ENCODE measurements around the gene CEP85L.

DNA sequence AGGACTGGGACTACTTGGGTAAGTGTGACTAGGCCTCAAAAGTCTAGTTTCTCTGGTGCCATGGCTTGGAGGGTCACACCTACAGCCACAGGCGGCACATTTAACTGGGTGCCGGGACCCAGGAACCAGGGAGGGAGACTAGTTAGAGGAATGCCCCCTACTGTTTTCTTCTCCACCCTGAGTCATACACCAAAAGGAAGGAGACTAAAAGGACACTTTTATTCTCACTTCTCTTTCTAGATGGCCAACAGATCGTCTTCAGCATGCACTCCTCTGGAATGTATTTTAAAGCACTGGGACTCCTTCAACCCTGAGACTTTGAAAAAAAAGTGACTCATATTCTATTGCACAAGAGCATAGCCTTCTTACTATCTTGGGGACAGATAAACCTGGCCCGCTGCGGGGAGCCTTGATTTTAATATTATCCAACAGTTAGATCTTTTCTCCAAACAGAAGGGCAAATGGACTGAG is 69.9 kb downstream of the CEP85L start:
- TF ChIP-seq, protein P1, sequence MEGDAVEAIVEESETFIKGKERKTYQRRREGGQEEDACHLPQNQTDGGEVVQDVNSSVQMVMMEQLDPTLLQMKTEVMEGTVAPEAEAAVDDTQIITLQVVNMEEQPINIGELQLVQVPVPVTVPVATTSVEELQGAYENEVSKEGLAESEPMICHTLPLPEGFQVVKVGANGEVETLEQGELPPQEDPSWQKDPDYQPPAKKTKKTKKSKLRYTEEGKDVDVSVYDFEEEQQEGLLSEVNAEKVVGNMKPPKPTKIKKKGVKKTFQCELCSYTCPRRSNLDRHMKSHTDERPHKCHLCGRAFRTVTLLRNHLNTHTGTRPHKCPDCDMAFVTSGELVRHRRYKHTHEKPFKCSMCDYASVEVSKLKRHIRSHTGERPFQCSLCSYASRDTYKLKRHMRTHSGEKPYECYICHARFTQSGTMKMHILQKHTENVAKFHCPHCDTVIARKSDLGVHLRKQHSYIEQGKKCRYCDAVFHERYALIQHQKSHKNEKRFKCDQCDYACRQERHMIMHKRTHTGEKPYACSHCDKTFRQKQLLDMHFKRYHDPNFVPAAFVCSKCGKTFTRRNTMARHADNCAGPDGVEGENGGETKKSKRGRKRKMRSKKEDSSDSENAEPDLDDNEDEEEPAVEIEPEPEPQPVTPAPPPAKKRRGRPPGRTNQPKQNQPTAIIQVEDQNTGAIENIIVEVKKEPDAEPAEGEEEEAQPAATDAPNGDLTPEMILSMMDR (IDR thresholded peaks at IDR 0.05 in 2 of 3, conservative IDR thresholded peaks at IDR 0.05 in 1 of 3; ENCODE audit: borderline replicate concordance in 1 of 3, insufficient read depth in 1 of 3, low read depth in 2 of 3, low read length in 2 of 3): no peak
- TF ChIP-seq POLR2A (IDR thresholded peaks at IDR 0.05; ENCODE audit: borderline replicate concordance, extremely low read depth, insufficient read depth, insufficient read length) (no peak), SIN3A (IDR thresholded peaks at IDR 0.05; ENCODE audit: low read depth) (no peak), EZH2phosphoT487 (IDR thresholded peaks at IDR 0.05; ENCODE audit: borderline replicate concordance) (no peak), RAD21 (IDR thresholded peaks at IDR 0.05; ENCODE audit: low read depth) (no peak)

All from HCT116 (cell line).